Daoy (cell line): Measurements from ENCODE around the gene AGR2. TPM values are rescaled to one million over a fixed set of nuclear protein-coding genes. Genes with fewer than 3 reads are reported as not detected.
A peak's percentile ranks its signal among the peaks of the same experiment; 100 is the strongest.
"Not testable (repeated sequence)": the region's sequence is repeated elsewhere in the genome, so short reads cannot be mapped to it uniquely, and the experiment has no call there.

Source experiments
- DNase-seq: peaks from one replicate; pipeline ENCODE4 v3.0.0-alpha.2; 2015; ENCODE audit warnings: low read depth
- total RNA-seq: library from RNA; depleted of rRNA; stranded (reverse); fragments of >200 nt; shearing (Covaris generic); gene quantifications from 2 replicates; pipeline ENCODE4 v1.2.3, GENCODE V29; 2014

The AGR2 gene
- total RNA-seq, 1 experiment from 2014 or later, result not detected

DNA sequence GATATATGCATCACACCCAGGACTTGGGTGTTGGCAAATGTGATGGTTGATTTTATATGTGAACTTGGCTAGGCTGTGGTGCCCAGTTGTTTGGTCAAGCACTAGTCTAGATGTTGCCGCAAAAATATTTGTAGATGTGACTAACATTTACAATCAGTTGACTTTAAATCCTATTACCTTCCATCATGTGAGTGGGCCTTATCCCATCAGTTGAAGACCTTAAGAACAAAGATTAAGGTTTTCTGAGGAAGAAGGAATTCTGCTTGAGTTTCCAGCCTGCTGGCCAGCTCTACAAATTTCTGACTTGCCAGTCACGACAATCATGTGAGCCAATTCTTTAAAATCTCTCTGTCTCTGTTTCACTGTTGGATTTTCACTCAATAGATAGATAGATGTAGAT is 30.9 kb downstream of the AGR2 start:
- no peak for DNase-seq

- DNase-seq, result no peak
These were observed 31.5 kb downstream of the AGR2 start for GRCh38 chr7:16773326-16773725.

DNA sequence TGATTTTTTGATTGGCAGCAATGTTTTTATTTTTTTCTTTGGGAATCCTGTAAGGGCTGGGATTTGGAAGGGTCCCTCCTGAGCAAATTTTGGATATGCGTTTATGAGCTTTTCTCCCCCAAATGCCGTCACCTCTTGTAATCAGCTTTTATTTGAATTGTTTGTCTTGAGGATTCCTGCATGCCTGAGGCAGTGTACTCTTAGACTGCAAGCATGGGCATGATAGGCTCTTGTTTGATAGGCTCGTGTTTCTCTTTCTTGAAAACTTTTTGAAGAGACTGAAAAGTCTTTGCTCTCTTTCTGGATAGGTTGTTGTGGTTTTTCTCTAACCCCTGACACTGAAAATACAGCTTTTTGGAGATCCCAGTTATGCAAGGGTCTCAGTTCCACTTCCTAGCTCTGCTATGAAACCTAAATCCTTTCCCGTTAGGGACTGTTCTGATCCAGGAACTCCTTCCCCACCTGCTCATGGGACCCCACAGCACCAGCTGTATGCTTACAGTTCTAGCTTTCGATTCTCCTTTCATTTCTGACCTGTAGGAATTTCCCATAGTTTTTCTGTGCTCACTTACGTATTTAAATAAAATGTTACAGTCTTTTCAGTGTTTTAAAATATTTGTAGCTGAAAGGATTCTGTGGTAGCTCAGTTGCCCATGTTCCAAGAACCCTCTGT is 34.0 kb downstream of the AGR2 start:
- no peak for DNase-seq

DNA sequence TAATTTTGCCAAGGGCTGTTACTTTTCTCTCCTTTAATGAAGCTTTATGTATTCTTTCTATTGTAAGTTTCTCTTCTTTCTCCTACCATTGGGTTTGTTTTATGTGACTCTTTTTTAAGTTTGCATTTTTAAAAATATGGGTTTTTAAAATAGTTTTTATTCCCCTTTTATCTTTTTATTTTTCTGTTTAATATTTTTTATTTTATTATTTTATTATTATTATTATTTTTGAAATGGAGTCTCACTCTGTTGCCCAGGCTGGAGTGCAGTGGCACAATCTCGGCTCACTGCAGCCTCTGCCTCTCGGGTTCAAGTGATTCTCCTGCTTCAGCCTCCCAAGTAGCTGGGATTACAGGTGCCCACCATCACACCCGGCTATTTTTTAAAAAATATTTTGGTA is 34.8 kb downstream of the AGR2 start:
- DNase-seq, result not testable (repeated sequence)

DNA sequence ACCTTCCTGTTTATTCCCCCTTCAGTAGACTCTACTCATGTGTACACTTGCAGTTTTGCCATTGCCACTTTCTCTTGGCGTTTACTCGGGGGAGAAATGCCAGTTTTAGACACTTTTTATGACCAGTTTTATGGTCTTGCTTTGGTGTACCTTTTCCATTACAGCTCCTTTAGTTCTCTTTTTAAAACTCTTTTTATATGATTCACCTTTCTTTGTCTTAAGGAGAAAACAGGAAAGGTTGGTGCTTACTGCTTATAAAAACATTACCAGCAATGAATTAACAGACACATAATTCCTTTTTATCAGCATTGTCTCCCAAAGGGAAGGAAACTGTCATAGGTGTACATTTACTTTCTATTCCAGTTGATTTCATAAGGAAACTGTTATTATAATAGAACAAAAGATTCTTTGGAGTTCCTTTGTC is 39.4 kb downstream of the AGR2 start:
- DNase-seq, result no peak

GRCh38 chr7:16764942-16765341 is 39.9 kb downstream of the AGR2 start:
- DNase-seq, result no peak

- DNase-seq, result no peak
These were observed 42.6 kb downstream of the AGR2 start for GRCh38 chr7:16762177-16762576.

- DNase-seq, result no peak
These were observed 45.0 kb downstream of the AGR2 start for GRCh38 chr7:16759840-16760239.

DNA sequence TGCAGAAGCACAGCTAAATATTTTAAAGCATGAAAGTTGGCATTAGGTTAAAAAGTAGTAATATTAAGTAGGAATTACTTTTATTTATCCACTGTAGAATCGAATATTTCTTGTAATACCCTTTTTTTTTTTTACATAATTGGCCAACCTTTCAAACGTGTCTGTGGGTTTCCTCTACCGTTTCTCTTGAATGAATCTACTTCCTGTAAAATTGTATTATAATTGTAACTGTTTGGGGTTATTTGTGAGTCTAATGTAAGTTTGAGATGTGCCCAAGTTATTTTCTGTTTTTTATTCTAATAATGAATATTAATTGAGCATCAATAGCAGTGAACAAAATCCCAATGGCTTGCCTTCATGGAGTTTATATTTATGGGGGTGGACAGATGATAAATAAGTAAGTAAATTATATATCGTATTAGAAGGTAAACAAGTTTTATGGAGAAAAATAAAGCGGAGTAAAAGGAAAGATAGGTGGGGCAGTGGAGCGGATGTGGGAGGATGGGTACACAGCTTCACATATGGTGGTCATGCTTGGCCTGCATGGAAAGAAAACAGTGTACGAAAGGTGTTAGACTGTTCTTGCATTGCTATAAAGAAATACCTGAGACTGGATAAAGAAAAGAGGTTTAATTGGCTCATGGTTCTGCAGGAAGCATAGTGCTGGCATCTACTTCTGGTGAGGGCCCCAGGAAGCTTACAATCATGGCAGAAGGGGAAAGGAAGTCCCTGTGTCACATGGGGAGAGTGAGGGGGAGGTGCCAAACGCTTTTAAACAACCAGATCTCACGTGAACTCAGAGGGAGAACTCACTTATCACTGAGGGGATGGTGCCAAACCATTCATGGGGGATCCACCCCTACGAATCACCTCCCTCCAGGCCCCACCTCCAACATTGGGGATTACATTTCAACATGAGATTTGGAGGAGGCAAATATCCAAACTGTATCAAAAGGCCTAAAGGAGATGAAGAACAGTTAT is 45.9 kb downstream of the AGR2 start:
- DNase-seq, result no peak

GRCh38 chr7:16758036-16758435 is 46.8 kb downstream of the AGR2 start:
- DNase-seq, result no peak

- no peak for DNase-seq
These were observed 49.4 kb downstream of the AGR2 start for GRCh38 chr7:16755397-16755796.

GRCh38 chr7:16754856-16755317 is 49.9 kb downstream of the AGR2 start:
- DNase-seq, result no peak

DNA sequence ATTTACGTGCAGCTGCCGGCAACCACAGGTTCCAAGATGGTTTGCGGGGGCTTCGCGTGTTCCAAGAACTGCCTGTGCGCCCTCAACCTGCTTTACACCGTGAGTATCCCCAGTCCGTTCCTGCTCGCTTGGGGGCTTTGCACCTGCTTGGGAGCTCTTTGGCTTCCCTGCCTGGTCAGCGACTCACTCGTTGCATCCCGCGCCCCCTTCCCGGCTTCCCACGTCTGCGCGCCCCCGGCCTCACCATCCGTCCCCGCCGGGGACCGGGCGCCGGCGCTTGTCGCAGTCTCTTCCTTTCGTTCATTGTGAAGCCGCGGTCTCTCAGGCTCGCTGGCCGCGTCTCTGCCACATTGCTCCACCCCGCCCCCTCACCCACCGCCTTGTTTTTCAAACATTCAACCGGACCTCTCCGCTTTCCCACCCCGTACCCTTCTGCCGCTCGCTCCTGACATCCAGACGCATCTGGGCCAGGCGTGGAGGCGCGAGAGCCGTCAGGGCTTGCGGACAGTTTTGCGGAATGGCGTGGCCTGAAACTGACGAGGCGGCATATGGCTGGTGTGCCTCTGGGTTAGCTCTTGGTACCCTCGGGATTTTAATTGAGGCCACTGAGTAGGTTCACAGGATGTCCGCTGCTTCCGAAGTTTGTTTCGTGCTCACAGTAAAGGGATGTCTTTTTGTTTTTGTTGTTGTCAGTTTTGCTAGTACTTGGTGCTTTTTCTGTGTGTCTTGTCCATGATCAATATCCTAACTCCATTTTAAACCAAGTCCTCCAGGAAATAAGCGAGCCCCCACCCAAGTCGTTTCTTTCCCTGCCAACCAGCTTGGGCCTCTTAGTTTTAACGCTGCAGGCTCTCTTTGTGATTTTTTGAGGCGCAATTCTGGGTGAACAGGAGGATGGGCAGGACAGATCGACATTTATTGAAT is 50.6 kb downstream of the AGR2 start:
- peak; percentile 54 for DNase-seq

- peak; percentile 92 for DNase-seq
These were observed 51.5 kb downstream of the AGR2 start, which contains the start of gene TSPAN13 for GRCh38 chr7:16753102-16753931. Gene TSPAN13 (plus strand): TSS chr7:16753755. CDS start chr7:16753968, 213 bp downstream.

- no peak for DNase-seq
These were observed 57.7 kb downstream of the AGR2 start for GRCh38 chr7:16747102-16747501.

DNA sequence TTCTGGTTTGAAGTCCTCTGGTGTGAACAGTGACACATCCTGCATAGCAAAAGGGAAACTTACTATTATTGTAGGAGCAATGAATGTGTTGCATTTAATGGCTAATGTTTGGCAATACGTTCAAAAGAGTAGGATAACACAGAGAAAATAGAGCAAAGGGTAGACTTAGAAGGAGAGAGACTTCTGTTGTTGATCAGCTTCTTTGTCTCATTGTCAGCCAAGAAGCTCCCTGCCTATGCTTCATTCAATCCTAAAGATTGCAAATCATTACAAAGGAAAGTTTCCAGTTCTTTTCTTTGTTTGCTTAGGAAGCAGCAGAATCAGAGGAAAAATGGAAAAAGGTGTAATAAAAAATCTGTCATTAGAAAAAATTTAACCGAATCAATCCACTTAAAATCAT is 59.2 kb downstream of the AGR2 start:
- no peak for DNase-seq

GRCh38 chr7:16744518-16745250 is 60.1 kb downstream of the AGR2 start:
- no peak for DNase-seq

DNA sequence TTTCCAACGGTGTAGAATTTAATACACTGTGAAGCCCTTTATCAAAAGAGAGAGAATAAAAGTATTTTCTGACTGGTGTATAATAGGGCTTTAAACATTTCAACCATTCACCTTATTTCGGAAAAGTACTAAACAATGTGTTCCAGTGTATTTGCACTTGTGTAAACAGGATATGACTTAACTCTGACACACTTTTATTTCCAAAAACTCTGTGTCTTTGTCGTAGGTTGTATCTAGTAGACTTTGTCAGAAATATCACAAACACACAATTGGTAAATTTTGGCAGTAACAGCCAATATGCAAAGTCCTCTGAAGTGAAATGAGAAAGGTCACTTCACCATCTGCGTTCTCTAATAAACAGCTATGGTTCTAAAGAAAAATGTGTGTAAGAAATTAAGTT is 61.6 kb downstream of the AGR2 start:
- DNase-seq, result no peak

GRCh38 chr7:16742547-16742946 is 62.3 kb downstream of the AGR2 start:
- no peak for DNase-seq
